Esophagus (tissue), 2 donors: ENCODE results near the gene RFX1. TPM values are rescaled to one million over a fixed set of nuclear protein-coding genes. Genes with fewer than 3 reads are reported as not detected.
A peak's percentile ranks its signal among the peaks of the same experiment; 100 is the strongest.
"Not testable (repeated sequence)": the region's sequence is repeated elsewhere in the genome, so short reads cannot be mapped to it uniquely, and the experiment has no call there.

Experiments
- H3K27ac ChIP-seq, 2 donors: one replicate each; pipeline ENCODE4 v1.5.1; 2013; ENCODE audit warnings: low read depth in 2 of 2, mild to moderate bottlenecking in 2 of 2, inconsistent platforms in 1 of 2, low read length in 1 of 2, moderate library complexity in 1 of 2
- H3K27me3 ChIP-seq, 2 donors: one replicate each; pipeline ENCODE4 v1.6.1; 2013; ENCODE audit warnings: low read length in 2 of 2, control low read depth in 1 of 2, mild to moderate bottlenecking in 1 of 2; ENCODE audit not compliant: insufficient read depth in 2 of 2, control insufficient read depth in 1 of 2
- H3K36me3 ChIP-seq, 2 donors: one replicate each; pipeline ENCODE4 v1.6.1; 2013; ENCODE audit warnings: low read length in 1 of 2; ENCODE audit not compliant: control insufficient read depth in 2 of 2, insufficient read depth in 2 of 2
- H3K4me1 ChIP-seq, 2 donors: one replicate each; pipeline ENCODE4 v1.6.1; 2013; ENCODE audit warnings: low read length in 1 of 2; ENCODE audit not compliant: control insufficient read depth in 2 of 2, insufficient read depth in 2 of 2
- H3K4me3 ChIP-seq, 2 donors: one replicate each; pipeline ENCODE4 v1.5.1; 2013; ENCODE audit warnings: low read length in 2 of 2, mild to moderate bottlenecking in 2 of 2, low read depth in 1 of 2, moderate library complexity in 1 of 2
- H3K9me3 ChIP-seq, 2 donors: one replicate each; pipeline ENCODE4 v1.6.1; 2013; ENCODE audit warnings: mild to moderate bottlenecking in 2 of 2, low read depth in 1 of 2, low read length in 1 of 2, moderate library complexity in 1 of 2; ENCODE audit not compliant: control insufficient read depth in 2 of 2, insufficient read depth in 1 of 2
- WGBS, 2 donors: extraction: QIAGEN DNeasy Blood & Tissue Kit; methylation state at CpG; one replicate each; pipeline ENCODE4 v1.1.7; 2013; 5-methylcytosine and 5-hydroxymethylcytosine counted together
- polyA plus RNA-seq, 2 donors: library from polyadenylated mRNA; stranded (reverse); fragments of 200-250 nt; gene quantifications; one replicate each; pipeline ENCODE4 v1.2.3, GENCODE V29; 2013
- donor health status: healthy with polysubstance abuse.
- donor health status: Bipolar disorder and iron deficiency.

Gene RFX1
- 1 to 10 TPM; 3.8 to 6.6 TPM for polyA plus RNA-seq

DNA sequence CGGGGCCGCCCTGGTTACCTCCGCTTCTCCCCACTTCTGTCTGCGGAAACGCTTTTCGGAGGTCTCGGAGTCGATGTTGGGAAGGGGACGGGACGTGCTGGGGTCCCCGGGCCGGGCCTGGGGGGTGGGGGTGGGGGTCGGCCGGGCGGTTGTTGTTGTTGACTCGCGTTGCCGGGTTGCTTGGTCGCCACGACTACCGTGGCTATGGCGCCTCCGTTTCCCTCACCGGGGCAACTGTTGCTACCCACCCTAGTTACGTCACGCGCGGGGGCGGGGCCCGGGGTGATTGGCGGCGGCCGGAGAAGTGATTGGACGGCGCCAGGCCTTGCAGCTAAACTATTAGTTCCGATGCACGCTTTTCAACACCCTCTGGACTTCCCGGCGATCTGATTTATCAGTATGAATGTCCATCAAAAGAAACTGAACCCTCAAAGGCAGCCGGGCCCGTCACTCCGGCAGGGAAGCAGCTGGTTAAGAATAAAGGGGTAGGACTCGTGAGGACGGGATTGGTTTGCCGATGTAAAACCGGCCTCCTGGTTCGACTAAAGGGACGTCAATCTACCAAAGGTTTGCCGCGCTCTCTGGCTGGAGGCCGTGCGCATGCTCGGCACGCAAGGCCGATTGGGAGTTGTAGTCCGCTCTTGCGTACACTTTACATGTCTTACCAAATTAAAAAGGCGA lies at the start of gene RFX1:
RFX1 (minus strand) TSS at position 236 of the 681 bp plus-strand sequence. CDS start 12,477 bp downstream, outside the sequence.
- Histone ChIP-seq H3K27me3 (no peaks in the 10 kb centered on the region), H3K4me3 (peak within 1 kb of the TSS; percentile 72 to 82), H3K27ac (peak within 1 kb of the TSS; percentile 98 to 100), H3K36me3 (no peaks in the 10 kb centered on the region), H3K9me3 (no peaks in the 10 kb centered on the region), H3K4me1 (peaks cover 0 to 3% of the 10 kb centered on the region in 2 donors)
- 0 to 1% methylated on average over 55 to 58 of the region's 58 CpGs for WGBS, 2 donors

DNA sequence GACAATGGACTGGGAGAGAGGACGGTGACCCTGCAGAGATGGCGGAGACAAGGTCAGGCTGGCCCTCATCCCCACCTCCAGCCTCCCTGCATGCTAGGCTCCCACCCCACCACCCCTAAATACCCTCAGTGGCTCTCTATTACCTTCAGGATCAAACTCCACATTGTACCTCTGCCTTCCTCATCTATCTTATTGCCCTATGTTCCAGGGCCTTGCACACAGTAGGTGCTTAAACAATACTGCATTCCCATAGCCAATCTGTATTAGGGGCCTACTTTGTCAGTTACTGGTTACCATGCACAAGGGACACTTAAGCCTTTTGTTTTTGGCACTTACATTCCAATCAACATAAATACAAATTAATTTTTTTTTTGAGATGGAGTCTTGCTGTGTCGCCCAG lies 49.3 kb upstream of the RFX1 start:
- H3K27me3 ChIP-seq: peaks cover 0 to 6% of the 10 kb centered on the region in 2 donors
- 87 to 90% methylated on average over 3 of the region's 3 CpGs for WGBS, 2 donors
- H3K4me1 ChIP-seq: peaks cover 0 to 11% of the 10 kb centered on the region in 2 donors
- H3K27ac ChIP-seq: no peak overlapping the region
- H3K36me3 ChIP-seq: peaks cover 0 to 2% of the 10 kb centered on the region in 2 donors
- H3K9me3 ChIP-seq: peaks cover 0 to 2% of the 10 kb centered on the region in 2 donors
- H3K4me3 ChIP-seq: no peak overlapping the region

DNA sequence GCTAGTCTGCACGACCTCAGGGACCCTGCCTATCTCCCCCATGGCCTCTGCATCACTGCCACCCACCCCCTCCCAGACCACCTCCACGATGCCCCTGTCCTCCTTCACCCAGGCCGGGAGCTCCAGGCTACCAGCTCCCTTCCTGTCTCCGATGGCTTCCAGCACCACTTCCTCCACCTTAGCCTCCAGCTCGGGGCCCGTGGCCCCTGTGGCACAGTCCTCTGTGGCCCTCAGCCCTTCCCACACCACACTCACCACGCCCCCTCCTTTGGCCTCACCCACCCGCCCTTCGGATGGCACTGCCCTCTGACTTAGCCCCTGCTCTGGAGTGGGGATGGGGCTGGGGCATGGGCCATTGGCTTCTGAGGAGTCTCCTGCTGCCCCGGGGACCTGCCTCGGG lies 48.6 kb upstream of the RFX1 start:
- H3K27ac ChIP-seq: no peak overlapping the region
- peaks cover 0 to 2% of the 10 kb centered on the region in 2 donors for H3K9me3 ChIP-seq
- H3K27me3 ChIP-seq: peaks cover 0 to 6% of the 10 kb centered on the region in 2 donors
- H3K36me3 ChIP-seq: peaks cover 0 to 2% of the 10 kb centered on the region in 2 donors
- peaks cover 0 to 11% of the 10 kb centered on the region in 2 donors for H3K4me1 ChIP-seq
- H3K4me3 ChIP-seq: no peak overlapping the region
- WGBS, 2 donors: 60 to 70% methylated on average over 11 of the region's 11 CpGs

DNA sequence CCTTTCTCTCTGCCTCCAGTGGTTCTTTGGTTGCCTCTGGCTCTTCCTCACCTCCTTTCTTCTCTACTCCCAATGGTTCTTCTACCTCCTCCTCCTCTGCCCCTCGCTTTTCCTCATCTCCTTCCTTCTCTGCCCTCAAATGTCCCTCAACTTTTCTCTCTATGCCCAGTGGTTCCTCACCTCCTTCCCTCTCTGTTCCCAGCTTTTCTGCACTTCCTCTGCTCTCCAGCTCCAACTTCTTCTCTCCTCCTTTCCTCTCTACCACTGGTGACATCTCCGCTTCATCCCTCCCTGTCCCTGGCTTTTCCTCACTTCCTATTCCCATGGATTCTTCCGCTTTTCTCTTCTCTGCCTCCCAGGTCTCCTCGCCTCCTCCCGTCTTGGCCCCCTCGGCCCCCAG lies 48.0 kb upstream of the RFX1 start:
- peaks cover 0 to 10% of the 10 kb centered on the region in 2 donors for H3K4me1 ChIP-seq
- 81 to 90% methylated on average over 6 of the region's 6 CpGs for WGBS, 2 donors
- peaks cover 0 to 2% of the 10 kb centered on the region in 2 donors for H3K9me3 ChIP-seq
- H3K36me3 ChIP-seq: peaks cover 0 to 2% of the 10 kb centered on the region in 2 donors
- peaks cover 0 to 4% of the 10 kb centered on the region in 2 donors for H3K27me3 ChIP-seq
- no peak overlapping the region for H3K4me3 ChIP-seq
- no peak overlapping the region for H3K27ac ChIP-seq

DNA sequence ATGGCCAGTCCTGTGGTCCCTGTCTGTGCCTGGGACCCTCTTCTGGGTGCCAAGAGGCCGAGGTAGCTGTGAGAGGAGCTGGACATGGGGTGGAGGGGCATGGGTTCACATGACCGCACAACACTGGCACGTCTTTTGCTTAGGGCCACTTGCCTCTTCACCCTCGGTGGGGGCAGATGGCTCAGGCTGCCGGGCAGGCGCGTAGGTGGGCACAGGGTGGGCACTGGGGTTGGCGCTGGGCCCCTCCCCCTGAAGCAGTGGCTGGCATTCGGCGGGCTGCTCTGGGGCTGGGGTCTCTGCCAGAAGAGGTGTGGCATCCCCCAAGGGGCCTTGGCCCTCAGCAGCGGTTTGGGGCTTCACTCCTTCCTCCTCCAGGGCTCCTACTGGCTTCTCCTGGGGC lies 47.4 kb upstream of the RFX1 start:
- peaks cover 0 to 2% of the 10 kb centered on the region in 2 donors for H3K36me3 ChIP-seq
- no peaks in the 10 kb centered on the region for H3K27me3 ChIP-seq
- peaks cover 0 to 6% of the 10 kb centered on the region in 2 donors for H3K4me1 ChIP-seq
- 93% methylated on average over 11 of the region's 11 CpGs for WGBS, 2 donors
- H3K4me3 ChIP-seq: no peak overlapping the region
- peaks cover 0 to 4% of the 10 kb centered on the region in 2 donors for H3K9me3 ChIP-seq
- no peak overlapping the region for H3K27ac ChIP-seq

DNA sequence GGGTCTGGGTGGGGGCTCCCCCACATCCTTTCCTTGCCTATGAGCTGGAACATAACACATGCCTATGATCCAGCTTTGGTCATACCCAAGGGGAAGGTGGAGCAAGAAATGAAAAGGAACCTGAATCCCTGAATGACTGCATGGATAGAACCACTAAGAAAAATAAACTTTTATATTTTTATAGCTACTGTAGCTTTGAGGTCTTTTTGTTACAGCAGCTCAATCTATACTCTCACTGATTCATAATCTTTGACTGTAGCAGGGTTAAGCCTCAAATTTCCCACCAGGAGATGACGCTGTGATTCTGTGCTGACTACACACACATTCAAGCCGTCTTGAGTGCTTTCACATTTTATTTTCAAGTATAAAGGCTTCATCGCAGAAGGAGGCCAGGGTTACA lies 46.9 kb upstream of the RFX1 start:
- Histone ChIP-seq H3K9me3 (peaks cover 0 to 5% of the 10 kb centered on the region in 2 donors), H3K4me1 (peaks cover 0 to 3% of the 10 kb centered on the region in 2 donors), H3K27ac (no peak overlapping the region), H3K4me3 (no peak overlapping the region), H3K27me3 (no peaks in the 10 kb centered on the region), H3K36me3 (peaks cover 0 to 2% of the 10 kb centered on the region in 2 donors)
- 95 to 96% methylated on average over 3 of the region's 3 CpGs for WGBS, 2 donors

DNA sequence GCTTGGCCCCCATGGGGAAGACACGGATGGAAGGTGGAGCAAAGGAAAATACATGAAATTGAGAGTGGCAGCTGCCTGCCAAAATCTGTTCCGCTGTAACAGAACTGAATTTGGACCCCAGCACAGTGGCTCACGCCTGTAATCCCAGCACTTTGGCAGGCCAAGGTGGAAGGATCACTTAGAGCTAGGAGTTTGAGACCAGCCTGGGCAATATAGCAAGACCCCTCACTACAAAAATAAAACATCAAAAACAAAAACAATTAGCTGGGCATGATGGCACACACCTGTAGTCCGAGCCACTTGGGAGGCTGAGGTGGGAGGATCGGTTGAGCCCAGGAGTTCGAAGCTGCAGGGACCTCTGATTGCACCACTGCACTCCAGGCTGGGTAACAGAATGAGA lies 46.4 kb upstream of the RFX1 start:
- no peaks in the 10 kb centered on the region for H3K4me1 ChIP-seq
- H3K4me3 ChIP-seq: no peak overlapping the region
- 81 to 90% methylated on average over 6 of the region's 6 CpGs for WGBS, 2 donors
- H3K27ac ChIP-seq: no peak overlapping the region
- peaks cover 0 to 5% of the 10 kb centered on the region in 2 donors for H3K9me3 ChIP-seq
- H3K27me3 ChIP-seq: no peaks in the 10 kb centered on the region
- H3K36me3 ChIP-seq: peaks cover 0 to 2% of the 10 kb centered on the region in 2 donors

DNA sequence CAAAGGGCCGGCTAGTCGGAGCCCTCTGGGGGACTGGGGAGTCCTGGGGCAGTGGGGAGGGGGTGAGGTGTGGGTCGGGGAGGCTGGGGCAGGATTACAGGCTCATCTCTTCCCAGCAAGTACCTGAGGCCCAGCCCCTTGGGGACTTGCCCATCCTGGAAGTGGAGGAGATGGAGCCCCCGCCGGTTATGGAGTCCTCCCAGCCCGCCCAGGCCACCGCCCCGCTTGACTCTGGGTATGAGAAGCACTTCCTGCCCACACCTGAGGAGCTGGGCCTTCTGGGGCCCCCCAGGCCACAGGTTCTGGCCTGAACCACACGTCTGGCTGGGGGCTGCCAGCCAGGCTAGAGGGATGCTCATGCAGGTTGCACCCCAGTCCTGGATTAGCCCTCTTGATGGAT lies 45.9 kb upstream of the RFX1 start:
- peaks cover 0 to 5% of the 10 kb centered on the region in 2 donors for H3K9me3 ChIP-seq
- H3K4me3 ChIP-seq: no peak overlapping the region
- H3K4me1 ChIP-seq: no peaks in the 10 kb centered on the region
- H3K27ac ChIP-seq: no peak overlapping the region
- no peaks in the 10 kb centered on the region for H3K27me3 ChIP-seq
- WGBS, 2 donors: 72 to 73% methylated on average over 9 of the region's 9 CpGs
- H3K36me3 ChIP-seq: peaks cover 0 to 2% of the 10 kb centered on the region in 2 donors

DNA sequence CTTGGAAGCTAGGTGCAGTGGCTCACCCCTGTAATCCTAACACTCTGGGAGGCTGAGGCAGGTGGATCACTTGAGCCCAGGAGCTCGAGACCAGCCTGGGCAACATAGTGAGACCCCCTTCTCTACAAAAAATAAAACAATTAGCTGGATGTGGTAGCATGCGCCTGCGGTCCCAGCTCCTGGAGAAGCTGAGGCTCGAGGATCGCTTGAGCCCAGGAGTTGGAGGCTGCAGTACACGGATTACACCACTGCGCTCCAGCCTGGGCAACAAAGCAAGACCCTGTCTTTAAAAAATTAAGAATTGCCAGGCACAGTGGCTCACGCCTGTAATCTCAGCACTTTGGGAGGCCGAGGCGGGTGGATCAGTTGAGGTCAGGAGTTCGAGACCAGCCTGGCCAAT lies 44.8 kb upstream of the RFX1 start:
- not testable (repeated sequence) for H3K4me3 ChIP-seq

DNA sequence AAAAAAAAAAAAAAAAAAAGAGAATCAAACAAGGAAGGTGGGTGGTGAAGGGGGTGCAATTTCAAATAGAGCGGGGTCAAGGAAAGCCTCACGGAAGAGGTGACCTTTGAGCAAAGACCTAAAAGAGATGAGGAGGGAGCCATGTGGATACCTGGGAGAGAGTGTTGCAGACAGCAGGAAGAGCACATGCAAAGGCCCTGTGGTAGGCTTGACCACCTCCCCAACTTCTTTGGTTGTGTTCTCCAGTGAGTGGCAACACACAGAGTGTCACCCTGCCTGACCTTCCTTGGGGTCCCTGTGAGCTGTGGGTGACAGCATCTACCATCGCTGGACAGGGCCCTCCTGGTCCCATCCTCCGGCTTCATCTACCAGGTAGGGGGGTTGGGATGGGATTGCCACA lies 44.4 kb upstream of the RFX1 start:
- no peaks in the 10 kb centered on the region for H3K4me1 ChIP-seq
- H3K27ac ChIP-seq: no peak overlapping the region
- H3K9me3 ChIP-seq: peaks cover 0 to 5% of the 10 kb centered on the region in 2 donors
- WGBS, 2 donors: 96 to 97% methylated on average over 4 of the region's 4 CpGs
- no peak overlapping the region for H3K4me3 ChIP-seq
- peaks cover 0 to 2% of the 10 kb centered on the region in 2 donors for H3K36me3 ChIP-seq
- no peaks in the 10 kb centered on the region for H3K27me3 ChIP-seq

More for the DNA sequence above, 44.8 kb upstream of the RFX1 start:
- H3K9me3 ChIP-seq, H3K4me1 ChIP-seq, H3K27ac ChIP-seq, H3K27me3 ChIP-seq, H3K36me3 ChIP-seq: not testable (repeated sequence)
- 96% methylated on average over 11 of the region's 11 CpGs for WGBS, 2 donors
